Tibial nerve (tissue), 4 donors: Measurements from ENCODE around the gene MAP4K2. TPM values are rescaled to one million over a fixed set of nuclear protein-coding genes. Genes with fewer than 3 reads are reported as not detected.
"Not testable (repeated sequence)": the region's sequence is repeated elsewhere in the genome, so short reads cannot be mapped to it uniquely, and the experiment has no call there.

Experiments used
- DNase-seq, 2 donors: peaks; one replicate each; pipeline ENCODE4 v3.0.0-alpha.2; 2019; ENCODE audit warnings: low spot score in 2 of 2
- H3K27ac ChIP-seq, 4 donors: fragments of 200-600 bp; sonication (generic) in 3 of 4; one replicate each; pipeline ENCODE4 v1.5.1; 2017 to 2019; ENCODE audit warnings: mild to moderate bottlenecking in 1 of 4
- H3K27me3 ChIP-seq, 2 donors: fragments of 200-600 bp; sonication (generic) in 1 of 2; one replicate each; pipeline versions ENCODE4 v1.5.1 to v1.6.0; 2017 to 2019
- H3K36me3 ChIP-seq, 3 donors: fragments of 200-600 bp; sonication (generic); one replicate each; pipeline ENCODE4 v1.5.1; 2018 to 2019
- H3K4me1 ChIP-seq, 4 donors: fragments of 200-600 bp; sonication (generic) in 3 of 4; one replicate each; pipeline ENCODE4 v1.5.1; 2017 to 2019
- H3K4me3 ChIP-seq, 4 donors: fragments of 200-600 bp; sonication (generic) in 3 of 4; one replicate each; pipeline ENCODE4 v1.5.1; 2017 to 2019; ENCODE audit warnings: mild to moderate bottlenecking in 1 of 4, moderate library complexity in 1 of 4
- H3K9me3 ChIP-seq, 4 donors: fragments of 200-600 bp; sonication (generic) in 3 of 4; one replicate each; pipeline ENCODE4 v1.5.1; 2017 to 2019
- EP300 ChIP-seq, 2 donors: sonication (generic); formaldehyde crosslinking; IDR thresholded peaks; one replicate each; pipeline ENCODE4 v1.6.1; 2017; ENCODE audit warnings: antibody characterized with exemption in 2 of 2, mild to moderate bottlenecking in 1 of 2
- POLR2A ChIP-seq, 2 donors: fragments of 450-650 bp; IDR thresholded peaks; one replicate each; pipeline ENCODE4 v1.6.1; 2017; ENCODE audit warnings: antibody characterized with exemption in 2 of 2, mild to moderate bottlenecking in 2 of 2, moderate library complexity in 2 of 2
- WGBS, 2 donors: methylation state at CpG; one replicate each; pipeline ENCODE4 v1.1.5; 2018; 5-methylcytosine and 5-hydroxymethylcytosine counted together
- total RNA-seq, 4 donors: library from RNA; depleted of rRNA; stranded (reverse); fragments of >200 nt; gene quantifications; one replicate each; pipeline ENCODE4 v1.1.0, GENCODE V29; 2016
- TF ChIP-seq, protein P1 (sequence below), 5 experiments: fragments of 200-600 bp in 3 of 5; fragments of 450-650 bp in 2 of 5; sonication (generic) in 3 of 5; IDR thresholded peaks; one replicate each; pipeline ENCODE4 v1.5.1; 2016 to 2019; ENCODE audit warnings: antibody characterized with exemption in 5 of 5, mild to moderate bottlenecking in 3 of 5, moderate library complexity in 2 of 5

The MAP4K2 gene
- total RNA-seq, 4 donors from 2014 or later, result 10.6 to 22.2 (median 13.5) TPM

DNA sequence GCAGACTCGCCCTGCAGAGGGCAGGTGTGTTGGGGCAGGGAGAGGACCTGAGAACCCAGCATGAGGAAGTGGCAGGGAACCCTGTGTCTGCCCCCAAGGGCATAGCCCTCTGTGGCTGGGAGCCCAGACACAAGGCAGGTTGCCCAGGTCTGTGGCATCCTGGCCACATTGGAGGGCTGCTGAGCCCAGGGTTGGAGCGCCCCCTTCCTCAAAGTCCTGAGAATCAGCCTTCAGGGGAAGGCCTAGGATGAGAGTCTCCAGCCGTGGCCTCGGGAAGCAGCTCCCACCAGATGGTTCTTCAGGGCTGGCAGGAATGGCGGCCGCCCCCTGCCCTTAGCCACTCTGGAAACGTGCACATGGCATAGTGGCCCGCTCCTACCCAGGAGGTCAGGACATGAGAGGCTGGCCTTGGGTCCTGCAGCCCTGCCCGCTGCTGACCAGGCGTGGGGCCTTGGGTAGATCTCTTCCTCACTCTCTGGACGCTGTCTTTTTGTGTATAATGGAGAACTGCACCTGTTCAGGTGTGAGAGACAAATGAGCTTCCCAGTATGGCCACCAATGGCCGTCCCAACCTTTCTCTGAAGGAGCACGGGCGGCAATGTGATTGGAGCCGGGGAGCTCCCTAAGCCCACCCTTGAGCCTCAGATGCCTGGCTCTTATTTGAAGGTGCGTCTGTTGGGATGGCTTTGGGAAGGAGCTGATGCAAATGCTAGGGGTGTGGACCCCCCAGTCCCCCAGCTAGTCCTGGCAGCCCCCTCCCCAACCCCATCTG is 46.0 kb upstream of the MAP4K2 start:
- H3K4me1 ChIP-seq, result peaks cover 0 to 67% (median 37%) of the 10 kb centered on the region in 4 donors

DNA sequence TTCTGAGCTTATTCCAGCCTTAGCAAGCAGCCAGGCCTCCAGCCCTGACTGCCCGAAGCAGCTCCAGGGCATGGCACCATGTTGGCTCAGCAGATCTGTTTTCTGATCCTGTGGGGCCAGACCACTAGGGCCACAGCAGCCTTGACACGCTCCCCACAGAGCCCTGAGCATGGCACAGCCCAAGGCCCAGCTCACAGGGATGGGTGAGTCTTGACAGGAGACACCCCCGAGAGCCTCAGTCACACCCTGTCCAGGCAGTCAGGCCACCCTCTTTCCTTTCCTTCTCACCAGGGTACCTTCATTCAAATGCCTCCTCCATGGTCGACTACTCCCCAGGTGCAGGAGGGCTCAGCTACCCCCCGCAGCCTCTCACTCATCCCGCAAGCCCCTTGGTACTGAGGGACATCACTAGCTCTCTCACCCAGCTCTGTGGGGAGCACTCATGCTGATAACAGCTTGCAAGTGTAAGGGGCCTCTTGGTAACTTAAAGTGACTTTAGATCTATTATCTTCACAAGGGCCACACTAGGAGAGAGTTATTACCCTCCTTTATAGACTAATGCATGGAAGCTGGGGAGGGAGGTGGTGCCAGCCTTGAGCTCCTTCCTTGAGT is 45.3 kb upstream of the MAP4K2 start:
- Histone ChIP-seq H3K4me1 (peaks cover 0 to 64% (median 30%) of the 10 kb centered on the region in 4 donors), H3K36me3 (peaks cover 0 to 14% (median 0%) of the 10 kb centered on the region in 3 donors), H3K27me3 (no peaks in the 10 kb centered on the region), H3K9me3 (no peaks in the 10 kb centered on the region), H3K27ac (peak overlapping the region in 1 of 4 donors; percentile 78), H3K4me3 (no peak overlapping the region)
- no peak for DNase-seq
- 72 to 82% methylated on average over 6 of the region's 6 CpGs for WGBS, 2 donors
- TF ChIP-seq EP300 (IDR thresholded peaks at IDR 0.05) (no peak), POLR2A (IDR thresholded peaks at IDR 0.05) (no peak)
- TF ChIP-seq, protein P1, sequence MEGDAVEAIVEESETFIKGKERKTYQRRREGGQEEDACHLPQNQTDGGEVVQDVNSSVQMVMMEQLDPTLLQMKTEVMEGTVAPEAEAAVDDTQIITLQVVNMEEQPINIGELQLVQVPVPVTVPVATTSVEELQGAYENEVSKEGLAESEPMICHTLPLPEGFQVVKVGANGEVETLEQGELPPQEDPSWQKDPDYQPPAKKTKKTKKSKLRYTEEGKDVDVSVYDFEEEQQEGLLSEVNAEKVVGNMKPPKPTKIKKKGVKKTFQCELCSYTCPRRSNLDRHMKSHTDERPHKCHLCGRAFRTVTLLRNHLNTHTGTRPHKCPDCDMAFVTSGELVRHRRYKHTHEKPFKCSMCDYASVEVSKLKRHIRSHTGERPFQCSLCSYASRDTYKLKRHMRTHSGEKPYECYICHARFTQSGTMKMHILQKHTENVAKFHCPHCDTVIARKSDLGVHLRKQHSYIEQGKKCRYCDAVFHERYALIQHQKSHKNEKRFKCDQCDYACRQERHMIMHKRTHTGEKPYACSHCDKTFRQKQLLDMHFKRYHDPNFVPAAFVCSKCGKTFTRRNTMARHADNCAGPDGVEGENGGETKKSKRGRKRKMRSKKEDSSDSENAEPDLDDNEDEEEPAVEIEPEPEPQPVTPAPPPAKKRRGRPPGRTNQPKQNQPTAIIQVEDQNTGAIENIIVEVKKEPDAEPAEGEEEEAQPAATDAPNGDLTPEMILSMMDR (IDR thresholded peaks at IDR 0.05), result no peak

More for the DNA sequence above, 46.0 kb upstream of the MAP4K2 start:
- 79 to 84% methylated on average over 13 to 15 of the region's 16 CpGs for WGBS, 2 donors
- Histone ChIP-seq H3K9me3 (no peaks in the 10 kb centered on the region), H3K36me3 (peaks cover 0 to 20% (median under 1%) of the 10 kb centered on the region in 3 donors), H3K27ac (peak overlapping the region in 2 of 4 donors; percentile 9 to 78), H3K4me3 (no peak overlapping the region), H3K27me3 (no peaks in the 10 kb centered on the region)
- no peak for TF ChIP-seq POLR2A (IDR thresholded peaks at IDR 0.05)
- TF ChIP-seq, protein P1 (IDR thresholded peaks at IDR 0.05), result no peak
- no peak for TF ChIP-seq EP300 (IDR thresholded peaks at IDR 0.05)
- no peak for DNase-seq

DNA sequence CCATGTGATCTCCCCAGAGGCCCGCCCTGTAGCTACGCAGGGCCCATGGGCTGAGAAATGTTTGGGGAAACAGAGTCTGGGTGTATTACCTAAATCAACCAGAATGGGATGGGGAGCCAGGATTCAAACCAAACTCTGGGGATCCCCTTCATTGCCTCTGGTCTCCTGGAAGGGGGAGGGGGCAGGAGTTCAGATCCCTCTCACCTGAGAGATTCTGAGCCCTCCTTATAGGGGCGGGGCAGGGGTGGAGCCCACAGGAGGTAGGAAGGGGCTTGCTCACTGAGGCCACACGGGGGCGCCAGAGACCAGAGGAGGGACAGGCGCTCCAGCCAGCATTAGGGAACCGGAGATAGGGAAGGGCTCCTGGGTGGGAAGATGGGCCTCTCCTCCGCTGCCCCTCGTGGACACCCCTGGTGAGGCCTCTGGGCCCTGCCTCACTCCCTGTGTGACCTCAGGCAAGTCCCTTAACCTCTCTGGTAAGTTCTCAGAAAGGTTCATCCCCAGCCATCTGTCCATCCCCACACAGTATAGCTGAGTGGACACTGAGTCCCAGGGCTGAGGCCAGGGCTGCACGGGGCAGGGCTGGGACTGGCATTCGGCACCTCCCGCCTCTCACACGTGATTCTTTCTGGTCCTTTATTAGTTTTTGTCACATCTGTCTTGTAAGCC is 44.1 kb upstream of the MAP4K2 start:
- 19% methylated on average over 13 of the region's 13 CpGs for WGBS, 2 donors
- H3K9me3 ChIP-seq, result no peaks in the 10 kb centered on the region
- peaks cover 0 to 53% (median 23%) of the 10 kb centered on the region in 4 donors for H3K4me1 ChIP-seq
- H3K4me3 ChIP-seq, result no peak overlapping the region
- TF ChIP-seq, protein P1 (IDR thresholded peaks at IDR 0.05), result peak; percentile 95 to 99 (median 99)
- TF ChIP-seq POLR2A (IDR thresholded peaks at IDR 0.05) (no peak), EP300 (IDR thresholded peaks at IDR 0.05) (peak in 1 of 2 donors; percentile 55)
- H3K27me3 ChIP-seq, result no peaks in the 10 kb centered on the region
- peak overlapping the region in 1 of 4 donors; percentile 39 for H3K27ac ChIP-seq
- peak; percentile 69 to 85 for DNase-seq
- H3K36me3 ChIP-seq, result peaks cover 0 to 2% (median 0%) of the 10 kb centered on the region in 3 donors

DNA sequence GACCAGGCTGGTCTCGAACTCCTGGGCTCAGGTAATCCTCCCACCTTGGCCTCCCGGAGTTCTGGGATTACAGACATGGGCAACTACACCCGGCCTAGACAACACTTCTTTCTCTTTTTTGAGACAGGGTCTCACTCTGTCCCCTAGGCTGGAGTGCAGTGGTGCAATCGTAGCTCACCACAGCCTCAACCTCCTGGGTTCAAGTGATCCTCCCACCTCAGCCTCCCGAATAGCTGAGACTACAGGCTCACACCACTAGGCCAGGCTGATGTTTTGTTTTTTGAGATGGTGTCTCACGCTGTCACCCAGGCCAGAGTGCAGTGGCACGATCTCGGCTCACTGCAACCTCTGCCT is 42.7 kb upstream of the MAP4K2 start:
- H3K9me3 ChIP-seq, H3K4me3 ChIP-seq, H3K27me3 ChIP-seq, H3K36me3 ChIP-seq, DNase-seq, H3K27ac ChIP-seq: not testable (repeated sequence)
- H3K4me1 ChIP-seq, result peaks cover 0 to 43% (median 17%) of the 10 kb centered on the region in 4 donors
- 92 to 93% methylated on average over 8 of the region's 8 CpGs for WGBS, 2 donors

DNA sequence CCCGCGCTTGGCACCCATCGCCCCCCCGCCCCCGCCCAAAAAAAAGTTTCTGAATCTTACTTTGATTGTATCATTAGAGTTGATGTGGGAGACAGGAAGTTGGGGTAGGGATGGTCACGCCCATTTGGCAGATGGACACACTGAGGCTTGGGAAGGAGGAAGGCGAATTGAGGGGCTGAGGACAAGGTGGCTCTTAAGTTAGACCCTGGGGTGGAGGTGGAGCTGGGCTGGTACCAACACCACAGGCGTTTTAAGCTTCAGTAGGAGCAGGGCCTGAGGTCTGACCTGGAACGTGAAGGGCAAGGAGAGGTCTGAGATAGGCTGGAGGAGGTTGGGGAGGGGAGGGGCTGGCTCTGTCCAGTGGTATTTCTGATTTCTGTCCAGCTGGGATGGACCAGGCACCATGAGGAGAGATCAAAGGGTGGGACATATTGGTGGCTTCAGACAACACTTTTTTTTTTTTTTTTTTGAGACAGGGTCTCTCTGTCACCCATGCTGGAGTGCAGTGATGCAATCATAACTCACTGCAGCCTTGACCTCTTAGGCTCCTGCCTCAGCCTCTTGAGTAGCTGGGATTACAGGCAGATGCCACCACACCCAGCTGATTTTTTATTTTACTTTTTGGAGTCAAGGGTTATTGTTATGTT is 42.2 kb upstream of the MAP4K2 start:
- Histone ChIP-seq H3K4me3 (peak overlapping the region in 3 of 4 donors; percentile 26 to 54 (median 48)), H3K27me3 (no peaks in the 10 kb centered on the region), H3K36me3 (no peaks in the 10 kb centered on the region), H3K9me3 (no peaks in the 10 kb centered on the region), H3K27ac (peak overlapping the region in 2 of 4 donors; percentile 55 to 84), H3K4me1 (peaks cover 0 to 38% (median 14%) of the 10 kb centered on the region in 4 donors)
- TF ChIP-seq EP300 (IDR thresholded peaks at IDR 0.05) (no peak), POLR2A (IDR thresholded peaks at IDR 0.05) (no peak)
- TF ChIP-seq, protein P1 (IDR thresholded peaks at IDR 0.05), result no peak
- 25 to 28% methylated on average over 9 of the region's 9 CpGs for WGBS, 2 donors
- DNase-seq, result no peak
